GM12878 (cell line): ENCODE measurements around the gene SLC2A4. TPM values are rescaled to one million over a fixed set of nuclear protein-coding genes. Genes with fewer than 3 reads are reported as not detected.
A peak's percentile ranks its signal among the peaks of the same experiment; 100 is the strongest.

Experiments used
- ATAC-seq: fragments of 200-7000 bp; cut with Tn5 transposase; 3 replicates; pipeline ENCODE4 v1.9.1; 2020; ENCODE audit warnings: mild to moderate bottlenecking, moderate library complexity
- BruUV-seq: library from RNA; stranded (reverse); fragments of 400-500 nt; replicated peaks from 2 replicates; lab custom pipeline; 2021; lab: Mats Ljungman, UMichigan
- CTCF ChIA-PET: fragments of 300-600 bp; sonication (Branson Sonifier 250); formaldehyde crosslinking; extraction: SDS; loops from one replicate; lab custom pipeline; 2021; ENCODE audit warnings: inconsistent platforms; lab: Yijun Ruan, JAX
- POLR2A ChIA-PET: fragments of 350-600 bp; formaldehyde crosslinking; extraction: SDS; loops from one replicate; lab custom pipeline; 2021; ENCODE audit warnings: inconsistent platforms; lab: Charles Lee
- RAD21 ChIA-PET: fragments of 300-600 bp; sonication (Branson Sonifier 250); formaldehyde crosslinking; loops from one replicate; lab custom pipeline; 2023; ENCODE audit warnings: antibody characterized with exemption; ENCODE audit not compliant: unreplicated experiment; lab: Charles Lee
- SMC1A ChIA-PET: fragments of 300-600 bp; sonication (Branson Sonifier 250); formaldehyde crosslinking; loops from one replicate; lab custom pipeline; 2023; ENCODE audit not compliant: unreplicated experiment, uncharacterized antibody; lab: Charles Lee
- DNase-seq: peaks from one replicate; pipeline ENCODE4 v3.0.0-alpha.2; 2011; ENCODE audit warnings: low read depth, low spot score
- FAIRE-seq: peaks from 3 replicates; lab custom pipeline; 2011; peaks lifted over from hg19 to GRCh38; lab: Jason Lieb, UNC
- H2AFZ ChIP-seq: 2 replicates; pipeline ENCODE4 v1.6.0; 2011; ENCODE audit warnings: low read depth, low read length, control low read depth; ENCODE audit not compliant: control insufficient read depth
- H3K27ac ChIP-seq: 2 replicates; pipeline ENCODE4 v1.5.1; 2011; ENCODE audit warnings: control low read depth; ENCODE audit not compliant: control insufficient read depth, insufficient read depth
- H3K27me3 ChIP-seq, 2 experiments: replicated peaks in 1 of 2; 2 replicates each; pipeline versions ENCODE4 v1.6.0 to v1.6.1; 2011; ENCODE audit warnings: low read length in 1 of 2; ENCODE audit not compliant: control insufficient read depth in 2 of 2, insufficient read depth in 2 of 2
- H3K36me3 ChIP-seq, 2 experiments: 2 replicates each; pipeline ENCODE4 v1.5.1; 2011; ENCODE audit warnings: low read length in 1 of 2; ENCODE audit not compliant: control insufficient read depth in 2 of 2, insufficient read depth in 2 of 2
- H3K4me1 ChIP-seq: 2 replicates; pipeline ENCODE4 v1.6.1; 2011; ENCODE audit warnings: mild to moderate bottlenecking, low read length, moderate library complexity, mixed read lengths; ENCODE audit not compliant: control insufficient read depth, insufficient read depth
- H3K4me2 ChIP-seq: 2 replicates; pipeline ENCODE4 v1.6.0; 2011; ENCODE audit warnings: control low read depth; ENCODE audit not compliant: control insufficient read depth, insufficient read depth
- H3K4me3 ChIP-seq: fragments of 200-600 bp; sonication (generic); 2 replicates; pipeline ENCODE4 v1.5.1; 2016
- H3K79me2 ChIP-seq: 2 replicates; pipeline ENCODE4 v1.6.0; 2011; ENCODE audit warnings: low read length; ENCODE audit not compliant: control insufficient read depth, insufficient read depth
- H3K9ac ChIP-seq: 2 replicates; pipeline ENCODE4 v1.8.0; 2011; ENCODE audit warnings: low read length, control low read depth, mixed read lengths; ENCODE audit not compliant: control insufficient read depth, insufficient read depth
- H3K9me3 ChIP-seq: replicated peaks from 3 replicates; pipeline ENCODE4 v1.5.1; 2011; ENCODE audit warnings: mild to moderate bottlenecking, low read length; ENCODE audit not compliant: control insufficient read depth, insufficient read depth
- H4K20me1 ChIP-seq: 2 replicates; pipeline ENCODE4 v1.6.0; 2011; ENCODE audit not compliant: control insufficient read depth, insufficient read depth
- BCL3 ChIP-seq: IDR thresholded peaks from 2 replicates; pipeline ENCODE4 v1.6.1; 2011; ENCODE audit warnings: borderline replicate concordance, low read depth, mild to moderate bottlenecking, moderate library complexity, low read length; ENCODE audit not compliant: insufficient read depth, poor library complexity, severe bottlenecking
- HCFC1 ChIP-seq: fragments of 150-350 bp; IDR thresholded peaks from 2 replicates; pipeline ENCODE4 v1.6.1; 2014; ENCODE audit warnings: low read length
- IKZF2 ChIP-seq, 2 experiments: fragments of 450-650 bp; IDR thresholded peaks; 2 replicates each; pipeline ENCODE4 v1.6.1; 2017; ENCODE audit warnings: mild to moderate bottlenecking in 2 of 2, moderate library complexity in 2 of 2
- KAT2A ChIP-seq: conservative IDR thresholded peaks from 2 replicates; pipeline ENCODE4 v1.6.1; 2011; ENCODE audit warnings: low read depth, low read length; ENCODE audit not compliant: control insufficient read depth
- NFYB ChIP-seq: IDR thresholded peaks from 2 replicates; pipeline ENCODE4 v1.6.1; 2011; ENCODE audit warnings: low read depth, mild to moderate bottlenecking, low read length, improper control_type of control experiment, moderate library complexity; ENCODE audit not compliant: insufficient read depth
- PBX3 ChIP-seq: IDR thresholded peaks from 2 replicates; pipeline ENCODE4 v1.6.1; 2011; ENCODE audit warnings: mild to moderate bottlenecking, low read depth, low read length, moderate library complexity; ENCODE audit not compliant: insufficient replicate concordance
- POLR2AphosphoS5 ChIP-seq: IDR thresholded peaks from 2 replicates; pipeline ENCODE4 v1.6.1; 2011; ENCODE audit warnings: mild to moderate bottlenecking, low read length, inconsistent platforms
- SIX5 ChIP-seq: IDR thresholded peaks from 2 replicates; pipeline ENCODE4 v1.6.1; 2011; ENCODE audit warnings: mild to moderate bottlenecking, low read depth, low read length, moderate library complexity; ENCODE audit not compliant: severe bottlenecking
- SREBF2 ChIP-seq: IDR thresholded peaks from 2 replicates; pipeline ENCODE4 v1.6.1; 2012; ENCODE audit warnings: mild to moderate bottlenecking, low read length
- ZBED1 ChIP-seq: IDR thresholded peaks from 2 replicates; pipeline ENCODE4 v1.6.1; 2016; ENCODE audit warnings: borderline replicate concordance
- ZBTB40 ChIP-seq: fragments of 450-650 bp; IDR thresholded peaks from 2 replicates; pipeline ENCODE4 v1.6.1; 2016; ENCODE audit warnings: mild to moderate bottlenecking, moderate library complexity, borderline replicate concordance
- ZNF24 ChIP-seq: fragments of 450-650 bp; IDR thresholded peaks from 2 replicates; pipeline ENCODE4 v1.6.1; 2017; ENCODE audit warnings: antibody characterized with exemption, mild to moderate bottlenecking
- WGBS: methylation state at CpG from one replicate; pipeline ENCODE4 v1.1.6; 2016; ENCODE audit warnings: low lambda C conversion rate; ENCODE audit not compliant: insufficient replicate concordance, insufficient coverage; ENCODE audit errors: missing lambda C conversion rate; 5-methylcytosine and 5-hydroxymethylcytosine counted together
- in situ Hi-C: fragments of 300-500 bp; cut with MboI; formaldehyde crosslinking; loops from 9 replicates; pipeline ENCODE4 v1.14.3; 2018; ENCODE audit warnings: mixed read lengths
- intact Hi-C: fragments of 100-400 bp; cut with micrococcal nuclease; formaldehyde crosslinking; loops from one replicate; pipeline ENCODE4 v1.14.2; 2022; ENCODE audit not compliant: unreplicated experiment
- polyA plus RNA-seq, 11 experiments: library from polyadenylated mRNA; depleted of rRNA in 4 of 11; unstranded in 6 of 11; stranded (reverse) in 5 of 11; fragments of >200 nt; fragmentation: Nextera tagmentation in 4 of 11; fragmentation: Illumina TruSeq in 1 of 11; extraction: Ambion mirVana in 4 of 11; extraction: Trizol in 1 of 11; gene quantifications; 1 replicate in 1 of 11; 2 replicates in 10 of 11; pipeline versions ENCODE4 v1.2.1 to v1.2.3, GENCODE V29; 2011 to 2016; ENCODE audit warnings: inconsistent platforms in 2 of 11, missing spikeins in 2 of 11, low read depth in 1 of 11
- total RNA-seq, 4 experiments: library from RNA; depleted of rRNA in 3 of 4; stranded (reverse); fragments of >200 nt in 3 of 4; fragmentation: Illumina TruSeq in 1 of 4; extraction: Trizol in 1 of 4; gene quantifications; 2 replicates each; pipeline versions ENCODE4 v1.2.1 to v1.2.3, GENCODE V29; 2013 to 2021

The SLC2A4 gene
- total and polyA plus RNA-seq, 10 of the 15 experiments (the other 5 are each of a cell fraction or from before 2014, with no cell fraction given) = 0.03 to 0.23 (median 0.04) TPM; not detected in 4

- RAD21 ChIA-PET = interaction anchor here (1.0 to 6.3 kb wide), 7 partner anchors 7 to 109 kb away, joined by 3 to 51 read pairs (median 7); partner anchors contain the start of genes ACADVL, ACAP1, CTDNEP1 and DLG4
- Histone ChIP-seq H3K79me2 (peaks cover 45% of the 10 kb centered on the region), H3K36me3 (peaks cover 10 to 18% of the 10 kb centered on the region in 2 experiments; a peak in 3 of 4 replicates), H2AFZ (peak within 1 kb of the TSS; percentile 73), H3K27me3 (no peaks in the 10 kb centered on the region), H3K9ac (peak within 1 kb of the TSS; percentile 93), H3K4me3 (peak within 1 kb of the TSS; percentile 83), H3K9me3 (no peaks in the 10 kb centered on the region), H3K4me1 (peaks cover 16% of the 10 kb centered on the region), H4K20me1 (no peaks in the 10 kb centered on the region), H3K4me2 (peak within 1 kb of the TSS; percentile 94), H3K27ac (peak within 1 kb of the TSS; percentile 67)
- SMC1A ChIA-PET = interaction anchor here (1.0 to 4.3 kb wide), 6 partner anchors 8 to 343 kb away, joined by 3 to 34 read pairs (median 4); partner anchors contain the start of genes ACADVL, ACAP1, CTDNEP1 and DLG4
- CTCF ChIA-PET = interaction anchor here (0.7 to 6.0 kb wide), 8 partner anchors 8 to 196 kb away, joined by 3 to 70 read pairs (median 4); partner anchors contain the start of genes ACADVL and DLG4
- ATAC-seq = peak; percentile 39
- in situ Hi-C loops (no loop called here), intact Hi-C loops (loop anchor here (1.0 to 5.0 kb wide), 2 partner anchors 8 to 65 kb away; partner anchors contain the start of gene EIF5A)
- FAIRE-seq = no peak
- WGBS = 1% methylated on average over 61 of the region's 62 CpGs
- no TSS peak for BruUV-seq
- peak; percentile 60 for DNase-seq
- POLR2A ChIA-PET = interaction anchor here (0.5 to 7.3 kb wide), 12 partner anchors 8 to 203 kb away, joined by 3 to 99 read pairs (median 4); partner anchors contain the start of genes ACADVL, CTDNEP1, DLG4 and DVL2
- TF ChIP-seq KAT2A (no peak), ZNF24 (peak; percentile 66), SREBF2 (no peak), PBX3 (peak; percentile 7), IKZF2 (IDR thresholded peaks at IDR 0.05) (peak; percentile 19 to 58; a peak in 3 of 4 replicates), NFYB (no peak), SIX5 (no peak), POLR2AphosphoS5 (no peak; the same call in 1 of the 2 replicates), HCFC1 (no peak), ZBTB40 (0 out of 2 replicates have a peak, but pooled peaks have one; percentile 4), BCL3 (peak; percentile 63), ZBED1 (no peak)
Measured at GRCh38 chr17:7241783-7242716, 39.5 kb upstream of the SLC2A4 start, which contains the start of gene GABARAP. GABARAP (minus strand) TSS chr17:7242449; CDS start chr17:7242330, 119 bp downstream.
